ENCODE data around the gene C8A.

The C8A gene

GRCh38 chr1:56881417-56881816, 26.8 kb downstream of the C8A start:
- no peak for TF ChIP-seq CREB1 (IDR thresholded peaks at IDR 0.05; ENCODE audit: low read depth)
- no peak for TF ChIP-seq TCF12 (IDR thresholded peaks at IDR 0.05; ENCODE audit: low read depth)
- no peak for TF ChIP-seq NFIC (IDR thresholded peaks at IDR 0.05)
- no peak for TF ChIP-seq REST (IDR thresholded peaks at IDR 0.05; ENCODE audit: low read depth)
- TF ChIP-seq EGR1 (IDR thresholded peaks at IDR 0.05), result no peak
- no peak for TF ChIP-seq RAD21 (IDR thresholded peaks at IDR 0.05; ENCODE audit: low read depth)
- TF ChIP-seq FOXM1 (IDR thresholded peaks at IDR 0.05; ENCODE audit: borderline replicate concordance, low read depth), result no peak
- TF ChIP-seq MAX (IDR thresholded peaks at IDR 0.05), result no peak
- TF ChIP-seq EP300 (IDR thresholded peaks at IDR 0.05; ENCODE audit: borderline replicate concordance), result no peak

- no peak for TF ChIP-seq CREB1 (IDR thresholded peaks at IDR 0.05; ENCODE audit: low read depth)
- no peak for TF ChIP-seq REST (IDR thresholded peaks at IDR 0.05; ENCODE audit: low read depth)
- no peak for TF ChIP-seq TEAD4 (IDR thresholded peaks at IDR 0.05)
- no peak for TF ChIP-seq USF1 (IDR thresholded peaks at IDR 0.05)
- TF ChIP-seq EGR1 (IDR thresholded peaks at IDR 0.05), result no peak
- no peak for TF ChIP-seq RAD21 (IDR thresholded peaks at IDR 0.05; ENCODE audit: low read depth)
- TF ChIP-seq CEBPB (IDR thresholded peaks at IDR 0.05), result no peak
- TF ChIP-seq NFIC (IDR thresholded peaks at IDR 0.05), result no peak
- no peak for TF ChIP-seq TAF1 (IDR thresholded peaks at IDR 0.05; ENCODE audit: low read depth)
- TF ChIP-seq EP300 (IDR thresholded peaks at IDR 0.05; ENCODE audit: borderline replicate concordance), result no peak
- TF ChIP-seq ZBTB7A (IDR thresholded peaks at IDR 0.05; ENCODE audit: low read depth), result no peak
- no peak for TF ChIP-seq MAX (IDR thresholded peaks at IDR 0.05)
- no peak for TF ChIP-seq FOXM1 (IDR thresholded peaks at IDR 0.05; ENCODE audit: borderline replicate concordance, low read depth)
- no peak for TF ChIP-seq YY1 (IDR thresholded peaks at IDR 0.05; ENCODE audit: low read depth)
- TF ChIP-seq TCF12 (IDR thresholded peaks at IDR 0.05; ENCODE audit: low read depth), result no peak
These were observed 35.6 kb downstream of the C8A start for GRCh38 chr1:56890229-56890628.

- no peak for TF ChIP-seq USF1 (IDR thresholded peaks at IDR 0.05)
- no peak for TF ChIP-seq EGR1 (IDR thresholded peaks at IDR 0.05)
- no peak for TF ChIP-seq TAF1 (IDR thresholded peaks at IDR 0.05; ENCODE audit: low read depth)
- TF ChIP-seq EP300 (IDR thresholded peaks at IDR 0.05; ENCODE audit: borderline replicate concordance), result no peak
- no peak for TF ChIP-seq REST (IDR thresholded peaks at IDR 0.05; ENCODE audit: low read depth)
- TF ChIP-seq MAX (IDR thresholded peaks at IDR 0.05), result no peak
- no peak for TF ChIP-seq ZBTB7A (IDR thresholded peaks at IDR 0.05; ENCODE audit: low read depth)
- TF ChIP-seq RAD21 (IDR thresholded peaks at IDR 0.05; ENCODE audit: low read depth), result no peak
- TF ChIP-seq CREB1 (IDR thresholded peaks at IDR 0.05; ENCODE audit: low read depth), result no peak
- no peak for TF ChIP-seq YY1 (IDR thresholded peaks at IDR 0.05; ENCODE audit: low read depth)
- no peak for TF ChIP-seq TEAD4 (IDR thresholded peaks at IDR 0.05)
These were observed 39.4 kb downstream of the C8A start for GRCh38 chr1:56894014-56894413.

GRCh38 chr1:56897150-56898004, 42.8 kb downstream of the C8A start:
- TF ChIP-seq REST (IDR thresholded peaks at IDR 0.05; ENCODE audit: low read depth), result no peak
- no peak for TF ChIP-seq FOXM1 (IDR thresholded peaks at IDR 0.05; ENCODE audit: borderline replicate concordance, low read depth)
- no peak for TF ChIP-seq CEBPB (IDR thresholded peaks at IDR 0.05)

All from Ishikawa (cell line).